Hepatocyte (in vitro differentiated cells): ENCODE results near the gene ATP8B4. TPM values are rescaled to one million over a fixed set of nuclear protein-coding genes. Genes with fewer than 3 reads are reported as not detected.

Experiments used
- DNase-seq: peaks from one replicate; pipeline ENCODE4 v3.0.0-alpha.2; 2016; ENCODE audit warnings: low spot score
- H2AFZ ChIP-seq: fragments of 200-600 bp; sonication (generic); 2 replicates; pipeline ENCODE4 v1.6.0; 2016; ENCODE audit warnings: antibody characterized with exemption, mild to moderate bottlenecking
- H3K27ac ChIP-seq: fragments of 200-600 bp; sonication (generic); 2 replicates; pipeline ENCODE4 v1.5.1; 2016; ENCODE audit warnings: mild to moderate bottlenecking
- H3K27me3 ChIP-seq: fragments of 200-600 bp; sonication (generic); 2 replicates; pipeline ENCODE4 v1.6.1; 2016
- H3K36me3 ChIP-seq: fragments of 200-600 bp; sonication (generic); replicated peaks from 2 replicates; pipeline ENCODE4 v1.5.1; 2016; ENCODE audit warnings: low read depth; ENCODE audit not compliant: insufficient read depth
- H3K4me1 ChIP-seq: fragments of 200-600 bp; sonication (generic); 2 replicates; pipeline ENCODE4 v1.5.1; 2016; ENCODE audit warnings: mild to moderate bottlenecking, moderate library complexity; ENCODE audit not compliant: insufficient read depth
- H3K4me2 ChIP-seq: fragments of 200-600 bp; sonication (generic); 2 replicates; pipeline ENCODE4 v1.6.0; 2016
- H3K4me3 ChIP-seq: fragments of 200-600 bp; sonication (generic); 2 replicates; pipeline ENCODE4 v1.5.1; 2016; ENCODE audit warnings: mild to moderate bottlenecking
- H3K79me2 ChIP-seq: fragments of 200-600 bp; sonication (generic); 2 replicates; pipeline ENCODE4 v1.6.0; 2017; ENCODE audit warnings: mild to moderate bottlenecking
- H3K9me2 ChIP-seq: fragments of 200-600 bp; sonication (generic); replicated peaks from 2 replicates; pipeline ENCODE4 v1.6.0; 2017; ENCODE audit warnings: mild to moderate bottlenecking; ENCODE audit not compliant: insufficient read depth
- H3K9me3 ChIP-seq: fragments of 200-600 bp; sonication (generic); 2 replicates; pipeline ENCODE4 v1.5.1; 2016; ENCODE audit warnings: low read depth, mild to moderate bottlenecking
- H4K20me1 ChIP-seq: fragments of 200-600 bp; sonication (generic); 2 replicates; pipeline ENCODE4 v1.6.0; 2016; ENCODE audit warnings: mild to moderate bottlenecking; ENCODE audit not compliant: insufficient read depth, poor library complexity, severe bottlenecking
- CTCF ChIP-seq: fragments of 200-600 bp; sonication (generic); IDR thresholded peaks from 2 replicates; pipeline ENCODE4 v1.5.1; 2016; ENCODE audit warnings: antibody characterized with exemption, mild to moderate bottlenecking; ENCODE audit not compliant: poor library complexity
- EZH2 ChIP-seq: fragments of 200-600 bp; sonication (generic); IDR thresholded peaks from 2 replicates; pipeline ENCODE4 v1.6.1; 2016; ENCODE audit warnings: antibody characterized with exemption, mild to moderate bottlenecking, borderline replicate concordance
- EZH2phosphoT487 ChIP-seq: fragments of 200-600 bp; sonication (generic); IDR thresholded peaks from one replicate; pipeline ENCODE4 v1.6.1; 2018; ENCODE audit warnings: antibody characterized with exemption, mild to moderate bottlenecking, low read depth, moderate library complexity; ENCODE audit not compliant: unreplicated experiment, severe bottlenecking
- WGBS: methylation state at CpG from one replicate; pipeline ENCODE4 v1.1.6; 2016; ENCODE audit warnings: low lambda C conversion rate; ENCODE audit errors: missing lambda C conversion rate; 5-methylcytosine and 5-hydroxymethylcytosine counted together
- polyA plus RNA-seq: library from polyadenylated mRNA; unstranded; fragments of >200 nt; fragmentation: Nextera tagmentation; extraction: Ambion mirVana; gene quantifications from 2 replicates; pipeline ENCODE4 v1.2.1, GENCODE V29; 2016
- total RNA-seq: library from RNA; depleted of rRNA; stranded (reverse); fragments of >200 nt; gene quantifications from 2 replicates; pipeline ENCODE4 v1.2.3, GENCODE V29; 2014

The ATP8B4 gene
- total and polyA plus RNA-seq, 2 experiments from 2014 or later = 1.3 to 9.5 TPM

GRCh38 chr15:49962044-49962602 lies 156.9 kb downstream of the ATP8B4 start:
- H3K27me3 ChIP-seq = no peaks in the 10 kb centered on the region

DNA sequence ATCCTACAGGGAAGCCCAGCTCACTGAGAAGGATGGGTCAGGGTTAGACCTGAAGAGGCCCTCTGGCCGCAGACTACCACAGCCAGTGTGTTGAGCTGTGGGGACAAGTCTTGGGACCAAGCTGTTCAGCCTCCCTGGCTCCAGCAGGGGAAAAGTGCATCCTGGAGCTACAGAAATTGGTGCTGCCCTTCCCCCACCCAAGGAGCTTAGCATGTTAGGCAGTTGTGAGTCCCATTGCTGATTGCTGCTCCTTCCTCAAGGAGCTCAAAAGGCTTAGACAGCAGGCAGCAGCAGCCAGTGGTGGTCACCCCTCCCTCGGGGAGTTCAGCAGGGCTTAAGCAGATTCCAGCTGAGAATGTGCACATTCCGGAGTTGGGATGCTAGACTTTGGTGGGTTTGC lies 165.6 kb downstream of the ATP8B4 start:
- Histone ChIP-seq H2AFZ (no peak overlapping the region), H3K4me3 (no peak overlapping the region), H3K27me3 (no peaks in the 10 kb centered on the region), H3K79me2 (no peaks in the 10 kb centered on the region), H4K20me1 (no peaks in the 10 kb centered on the region), H3K27ac (no peak overlapping the region), H3K36me3 (no peaks in the 10 kb centered on the region), H3K9me3 (no peaks in the 10 kb centered on the region), H3K9me2 (no peaks in the 10 kb centered on the region), H3K4me2 (no peak overlapping the region), H3K4me1 (no peaks in the 10 kb centered on the region)
- WGBS = 74% methylated on average over 3 of the region's 3 CpGs
- no peak for TF ChIP-seq EZH2
- TF ChIP-seq CTCF = no peak
- TF ChIP-seq EZH2phosphoT487 = no peak
- DNase-seq = no peak

More at GRCh38 chr15:49962044-49962602, 156.9 kb downstream of the ATP8B4 start:
- no peak overlapping the region for H3K4me2 ChIP-seq
- DNase-seq = no peak
- H2AFZ ChIP-seq = no peak overlapping the region
- H3K27ac ChIP-seq = no peak overlapping the region
- no peaks in the 10 kb centered on the region for H3K79me2 ChIP-seq
- no peak overlapping the region for H3K4me3 ChIP-seq
- WGBS = 86% methylated on average over 3 of the region's 3 CpGs
- no peaks in the 10 kb centered on the region for H3K4me1 ChIP-seq
- H3K36me3 ChIP-seq = no peaks in the 10 kb centered on the region
- H3K9me2 ChIP-seq = no peaks in the 10 kb centered on the region
- H3K9me3 ChIP-seq = peaks cover 7% of the 10 kb centered on the region
- TF ChIP-seq EZH2phosphoT487 (no peak), CTCF (no peak), EZH2 (no peak)
- no peaks in the 10 kb centered on the region for H4K20me1 ChIP-seq

GRCh38 chr15:49946681-49947080 lies 172.4 kb downstream of the ATP8B4 start:
- Histone ChIP-seq H3K36me3 (no peaks in the 10 kb centered on the region), H3K79me2 (no peaks in the 10 kb centered on the region), H3K9me3 (peaks cover 8% of the 10 kb centered on the region), H3K4me2 (no peak overlapping the region), H2AFZ (no peak overlapping the region), H3K27me3 (no peaks in the 10 kb centered on the region), H3K27ac (no peak overlapping the region), H3K9me2 (no peaks in the 10 kb centered on the region), H3K4me1 (no peaks in the 10 kb centered on the region), H4K20me1 (no peaks in the 10 kb centered on the region), H3K4me3 (no peak overlapping the region)
- no peak for DNase-seq
- 91% methylated on average over 2 of the region's 2 CpGs for WGBS
- TF ChIP-seq EZH2phosphoT487 (no peak), CTCF (no peak), EZH2 (no peak)
